GM18505 (cell line): Measurements from ENCODE around the gene ABLIM1.

ENCODE experiments used
- ATAC-seq: cut with Tn5 transposase; IDR thresholded peaks from one replicate; pipeline ENCODE4 v1.9.1; 2021; ENCODE audit not compliant: unreplicated experiment
- POLR2A ChIP-seq: IDR thresholded peaks from 4 replicates; pipeline ENCODE4 v1.6.1; 2011; ENCODE audit warnings: borderline replicate concordance; ENCODE audit not compliant: insufficient read depth, insufficient read length; ENCODE audit errors: extremely low read depth

ABLIM1 gene

DNA sequence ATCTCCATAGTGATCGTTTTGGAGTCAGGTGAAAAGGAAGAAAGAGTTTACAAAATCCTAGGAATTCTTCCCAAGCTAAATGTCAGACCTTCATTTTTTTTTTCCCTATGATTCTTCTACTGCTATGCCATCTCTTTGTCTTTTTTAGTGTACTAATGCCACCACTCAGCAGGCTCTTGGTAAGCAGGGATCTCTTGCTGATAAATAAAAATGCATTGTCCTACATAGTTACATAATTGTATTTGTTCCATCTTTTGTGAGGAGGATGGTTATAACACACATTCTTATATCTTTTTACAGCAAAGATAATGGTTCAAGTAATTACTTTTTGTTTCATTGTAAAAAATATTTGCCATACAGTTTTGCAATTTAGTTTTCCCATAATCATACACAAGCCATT lies 217.0 kb downstream of the ABLIM1 start:
- no peak for TF ChIP-seq POLR2A

GRCh38 chr10:114437473-114438292 lies 220.4 kb downstream of the ABLIM1 start:
- no peak for ATAC-seq
- TF ChIP-seq POLR2A = no peak

More for the DNA sequence above, 217.0 kb downstream of the ABLIM1 start:
- ATAC-seq = no peak

DNA sequence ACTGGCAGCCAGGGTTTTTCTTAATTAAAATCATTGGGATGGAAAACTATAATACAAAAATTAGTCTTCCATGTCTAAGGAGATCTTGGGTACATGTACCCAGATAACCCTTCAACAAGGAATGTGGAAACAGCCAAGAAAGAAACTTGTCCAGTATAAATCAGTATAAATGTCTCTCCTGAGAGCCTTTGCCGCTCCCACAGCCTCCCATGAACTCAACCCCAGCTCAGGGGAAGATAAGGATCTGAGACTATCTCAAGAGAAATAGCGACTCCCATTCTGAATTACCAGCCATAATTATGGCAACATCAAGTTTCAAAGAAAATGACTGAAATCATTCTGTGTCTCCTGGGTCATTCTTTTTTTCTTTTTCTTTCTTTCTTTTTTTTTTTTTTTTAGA lies 221.1 kb downstream of the ABLIM1 start:
- TF ChIP-seq POLR2A = no peak
- no peak for ATAC-seq

DNA sequence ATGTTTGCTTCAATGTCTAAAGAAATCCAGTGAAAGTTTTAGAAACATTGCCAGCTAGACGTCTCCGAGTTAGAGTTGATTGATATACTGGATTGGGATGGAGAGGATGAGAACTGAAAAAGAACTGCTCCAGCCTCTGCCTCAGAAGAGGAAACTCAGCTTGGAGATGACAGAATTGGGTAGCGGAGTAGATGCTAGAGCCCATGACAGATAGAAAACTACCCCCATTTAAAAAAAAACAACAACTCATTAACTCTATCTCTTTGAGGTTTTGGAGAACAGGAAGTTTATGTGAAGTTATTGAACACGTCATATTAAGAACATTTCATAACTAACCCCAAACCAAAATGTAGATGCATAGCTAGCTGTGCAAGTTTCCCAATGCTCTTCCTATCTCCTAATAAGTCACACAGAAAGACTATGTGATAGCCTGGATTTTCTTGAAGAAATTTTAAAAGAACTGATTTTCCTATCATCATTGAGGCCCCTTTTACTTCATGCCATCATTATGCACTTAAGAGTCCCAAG lies 225.4 kb downstream of the ABLIM1 start:
- ATAC-seq = no peak
- TF ChIP-seq POLR2A = no peak

DNA sequence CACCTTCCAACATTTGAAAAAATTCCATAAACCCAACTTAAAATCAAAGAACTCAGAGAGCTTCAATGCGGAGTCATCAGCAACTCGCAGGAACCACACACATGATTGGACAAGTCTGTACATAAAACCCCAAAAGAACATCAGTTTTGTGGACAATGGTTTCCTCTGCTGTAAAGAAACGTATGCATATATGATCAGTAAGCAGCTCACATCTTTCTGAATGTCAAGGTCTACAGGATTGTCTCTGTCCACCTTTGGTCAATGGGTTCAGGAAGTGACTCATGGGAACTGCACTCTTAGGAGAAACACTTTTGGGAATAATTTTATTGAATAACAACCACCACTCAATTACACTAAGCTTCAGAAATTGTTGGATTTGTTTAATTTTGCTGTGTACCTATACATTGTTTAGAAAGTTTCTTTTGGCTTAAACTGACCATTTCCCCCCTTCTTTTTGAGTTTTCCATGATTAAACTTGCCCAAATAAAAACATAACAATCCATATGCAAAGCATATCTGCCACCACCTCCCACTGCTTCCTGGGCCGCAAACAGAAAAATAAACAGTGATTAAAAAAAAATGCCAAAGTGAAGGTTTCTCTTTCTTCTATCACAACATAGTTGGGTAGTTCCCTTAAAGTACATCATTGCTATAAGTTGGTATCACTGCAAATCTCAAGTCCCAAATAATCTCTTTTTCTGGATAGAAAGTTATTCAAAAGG lies 226.5 kb downstream of the ABLIM1 start:
- no peak for ATAC-seq
- no peak for TF ChIP-seq POLR2A

- TF ChIP-seq POLR2A = no peak
- ATAC-seq = no peak
Observed at GRCh38 chr10:114430688-114431413, 227.2 kb downstream of the ABLIM1 start.

DNA sequence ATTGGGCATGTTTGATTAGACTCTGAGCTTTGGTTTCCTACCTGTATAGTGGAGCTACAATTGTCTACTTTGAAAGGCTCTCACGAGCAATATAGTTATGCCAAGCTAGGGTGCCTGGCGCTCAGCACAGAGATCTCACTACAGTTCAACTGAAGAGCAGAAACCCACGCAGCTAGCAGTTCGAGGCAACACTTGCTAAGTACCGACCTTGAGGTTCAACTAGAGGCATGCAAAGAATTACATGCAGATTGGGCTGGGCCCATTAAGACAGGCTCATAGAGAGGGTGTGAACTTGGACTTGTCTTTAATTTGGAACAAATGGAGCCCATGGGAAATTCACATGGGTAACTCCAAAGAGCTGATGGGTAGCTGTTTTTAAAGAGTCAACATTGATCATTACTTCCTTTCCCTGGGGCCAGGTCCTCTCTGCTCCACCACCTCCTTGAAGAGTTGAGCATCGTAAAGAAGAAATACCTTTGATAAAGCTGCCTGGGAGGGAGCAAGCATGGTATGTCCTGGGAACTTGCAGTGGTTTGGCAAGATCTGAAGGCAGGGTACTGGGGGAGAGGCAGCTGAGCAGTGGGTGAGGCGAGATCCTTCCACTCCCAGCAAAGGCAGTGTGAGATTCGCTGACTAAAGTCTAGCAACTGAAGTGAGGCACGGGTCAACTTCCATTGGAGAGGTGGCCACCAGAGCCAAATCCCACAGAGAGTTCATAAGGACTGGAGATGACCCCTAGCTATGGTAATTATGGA lies 228.3 kb downstream of the ABLIM1 start:
- ATAC-seq = no peak
- no peak for TF ChIP-seq POLR2A

GRCh38 chr10:114427124-114427852 lies 230.8 kb downstream of the ABLIM1 start:
- ATAC-seq = no peak
- no peak for TF ChIP-seq POLR2A

- no peak for ATAC-seq
- no peak for TF ChIP-seq POLR2A
Observed at GRCh38 chr10:114426476-114426875, 231.6 kb downstream of the ABLIM1 start.

DNA sequence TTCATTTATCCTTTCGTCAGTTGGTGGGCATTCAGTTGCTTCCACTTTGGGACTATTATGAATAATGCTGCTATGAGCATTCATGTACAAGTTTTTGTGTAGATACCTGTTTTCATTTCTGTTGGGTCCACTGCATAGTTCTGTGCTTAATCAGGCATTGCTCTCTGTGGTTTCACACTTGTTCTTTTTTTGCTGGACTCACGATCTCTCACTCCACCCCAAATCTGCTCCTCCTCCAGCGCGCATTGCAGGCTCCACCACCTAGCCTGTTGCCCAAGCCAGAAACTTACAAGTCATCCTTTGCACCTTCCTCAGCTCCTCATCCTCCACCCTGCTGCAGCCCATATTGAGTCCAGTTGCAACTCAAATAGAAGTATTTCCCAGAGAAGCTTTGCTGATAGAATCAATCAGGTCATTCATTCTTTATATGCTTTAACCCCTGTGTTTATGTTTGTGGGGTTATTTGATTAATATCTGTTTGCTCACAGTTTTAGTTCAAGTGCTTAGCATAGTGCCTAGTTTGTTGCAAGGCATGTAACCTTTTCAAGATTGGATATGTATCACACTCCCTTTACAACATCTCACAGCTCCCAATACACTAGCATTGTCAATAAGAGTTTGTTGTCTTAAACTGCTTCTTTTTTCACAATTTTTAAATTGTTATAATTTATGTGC lies 237.1 kb downstream of the ABLIM1 start:
- TF ChIP-seq POLR2A = no peak
- ATAC-seq = no peak

DNA sequence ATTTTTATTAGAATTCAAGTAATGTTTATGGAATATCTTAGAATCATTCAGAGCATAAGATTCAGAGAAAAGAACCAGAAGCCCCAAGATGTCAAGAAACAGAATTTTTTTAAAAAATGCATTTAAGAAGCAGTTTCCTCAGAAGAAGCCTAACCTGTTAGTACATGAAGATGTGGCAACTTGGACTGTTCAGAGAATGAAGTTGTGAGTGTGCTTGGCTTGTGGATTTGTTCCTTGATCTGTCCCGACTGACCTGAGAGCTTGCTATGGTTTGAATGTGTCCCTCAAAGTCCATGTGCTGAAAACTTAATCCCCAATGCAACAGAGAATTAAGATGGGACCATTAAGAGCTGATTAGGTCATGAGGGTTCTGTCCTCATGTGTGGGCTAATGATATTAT lies 240.0 kb downstream of the ABLIM1 start:
- no peak for ATAC-seq
- no peak for TF ChIP-seq POLR2A
